VCaP (cell line): Measurements from ENCODE around the gene MYLIP.

ENCODE experiments used
- H3K27ac ChIP-seq: fragments of 450-650 bp; 2 replicates; pipeline ENCODE4 v1.5.1; 2017
- TF ChIP-seq, protein P1 (sequence below): fragments of 450-650 bp; conservative IDR thresholded peaks from 2 replicates; pipeline ENCODE4 v1.5.1; 2017; ENCODE audit warnings: mild to moderate bottlenecking, moderate library complexity

Gene MYLIP

DNA sequence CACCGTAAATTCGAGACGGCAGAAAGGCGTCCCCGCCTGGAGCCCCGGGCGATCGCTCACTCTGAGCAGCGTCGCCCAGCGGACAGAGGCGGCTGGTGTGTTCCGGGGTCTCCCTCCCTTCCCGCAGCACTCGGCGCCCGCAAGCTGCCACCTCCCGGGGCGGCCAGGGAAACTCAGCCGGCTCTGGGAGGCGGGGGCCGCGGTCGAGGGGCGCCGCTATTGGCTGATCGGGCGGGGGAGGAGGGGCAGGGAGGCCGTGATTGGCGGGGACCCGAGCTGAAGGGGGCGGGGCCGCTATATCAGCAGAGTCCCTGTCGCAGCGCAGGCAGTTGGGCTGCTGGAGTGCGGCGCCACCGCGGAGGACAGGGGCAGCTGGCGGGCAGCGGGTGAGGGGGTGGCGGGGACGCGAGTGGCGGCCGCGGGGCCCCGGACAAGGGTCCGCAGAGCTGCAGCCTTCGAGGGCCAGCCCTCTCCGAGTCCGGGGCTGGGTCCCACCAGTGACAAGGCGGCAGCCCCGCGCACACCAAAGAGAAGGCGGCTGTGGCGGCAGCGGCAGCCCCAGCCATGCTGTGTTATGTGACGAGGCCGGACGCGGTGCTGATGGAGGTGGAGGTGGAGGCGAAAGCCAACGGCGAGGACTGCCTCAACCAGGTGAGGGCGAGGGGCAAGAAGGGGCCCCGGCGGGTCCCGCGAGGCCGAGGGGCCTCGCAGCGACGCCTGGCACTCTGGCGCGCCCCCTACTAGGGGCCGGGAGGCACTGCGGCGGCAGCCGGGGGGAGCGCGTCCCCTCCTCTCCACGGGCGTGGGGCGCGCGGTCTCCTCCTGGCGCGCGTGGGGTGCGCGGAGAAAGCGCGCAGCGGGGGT, at the start of gene MYLIP:
Gene MYLIP, plus strand, starts transcription at position 328 of the 864 bp plus-strand sequence. Its CDS starts 237 bp downstream, at position 565.
- TF ChIP-seq, protein P1, sequence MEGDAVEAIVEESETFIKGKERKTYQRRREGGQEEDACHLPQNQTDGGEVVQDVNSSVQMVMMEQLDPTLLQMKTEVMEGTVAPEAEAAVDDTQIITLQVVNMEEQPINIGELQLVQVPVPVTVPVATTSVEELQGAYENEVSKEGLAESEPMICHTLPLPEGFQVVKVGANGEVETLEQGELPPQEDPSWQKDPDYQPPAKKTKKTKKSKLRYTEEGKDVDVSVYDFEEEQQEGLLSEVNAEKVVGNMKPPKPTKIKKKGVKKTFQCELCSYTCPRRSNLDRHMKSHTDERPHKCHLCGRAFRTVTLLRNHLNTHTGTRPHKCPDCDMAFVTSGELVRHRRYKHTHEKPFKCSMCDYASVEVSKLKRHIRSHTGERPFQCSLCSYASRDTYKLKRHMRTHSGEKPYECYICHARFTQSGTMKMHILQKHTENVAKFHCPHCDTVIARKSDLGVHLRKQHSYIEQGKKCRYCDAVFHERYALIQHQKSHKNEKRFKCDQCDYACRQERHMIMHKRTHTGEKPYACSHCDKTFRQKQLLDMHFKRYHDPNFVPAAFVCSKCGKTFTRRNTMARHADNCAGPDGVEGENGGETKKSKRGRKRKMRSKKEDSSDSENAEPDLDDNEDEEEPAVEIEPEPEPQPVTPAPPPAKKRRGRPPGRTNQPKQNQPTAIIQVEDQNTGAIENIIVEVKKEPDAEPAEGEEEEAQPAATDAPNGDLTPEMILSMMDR, result peak; percentile 53
- H3K27ac ChIP-seq, result peak within 1 kb of the TSS; percentile 61

DNA sequence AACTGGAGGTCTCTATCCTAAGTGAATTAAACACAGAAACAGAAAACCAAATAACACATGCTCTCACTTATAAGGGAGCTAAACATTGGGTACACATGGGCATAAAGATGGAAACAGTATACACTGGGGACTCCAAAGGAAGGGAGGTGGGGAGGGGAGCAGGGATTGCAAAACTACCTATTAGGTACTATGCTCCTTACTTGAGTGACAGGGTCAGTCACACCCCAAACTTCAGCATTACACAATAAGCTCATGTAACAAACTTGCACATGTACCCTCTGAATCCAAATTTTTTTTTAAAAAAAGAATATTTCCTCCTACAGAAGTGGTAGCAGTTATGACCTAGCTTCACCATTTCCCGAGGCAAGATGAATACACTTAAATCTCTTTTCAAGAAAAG, 49.5 kb upstream of the MYLIP start:
- TF ChIP-seq, protein P1, result no peak
- no peak overlapping the region for H3K27ac ChIP-seq

DNA sequence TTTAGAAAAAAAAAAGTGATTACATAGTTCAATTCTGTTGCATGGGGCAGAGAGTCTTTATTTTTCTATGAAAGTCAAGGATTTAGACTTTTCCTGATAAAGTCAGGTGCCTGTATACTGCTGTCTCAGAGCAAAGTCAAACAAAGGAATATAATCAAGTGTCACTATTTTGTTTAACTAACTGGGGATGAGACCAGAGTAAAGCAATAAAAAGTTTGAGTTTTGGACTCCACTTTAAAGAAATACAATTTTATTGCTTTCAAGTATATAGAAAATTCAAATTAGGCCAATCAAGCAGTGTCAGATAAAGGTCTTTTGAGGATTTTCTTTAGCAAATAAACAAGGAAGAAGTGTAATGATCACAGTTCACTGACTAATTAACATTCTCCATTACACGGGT, 48.7 kb upstream of the MYLIP start:
- TF ChIP-seq, protein P1, result no peak
- H3K27ac ChIP-seq, result no peak overlapping the region

DNA sequence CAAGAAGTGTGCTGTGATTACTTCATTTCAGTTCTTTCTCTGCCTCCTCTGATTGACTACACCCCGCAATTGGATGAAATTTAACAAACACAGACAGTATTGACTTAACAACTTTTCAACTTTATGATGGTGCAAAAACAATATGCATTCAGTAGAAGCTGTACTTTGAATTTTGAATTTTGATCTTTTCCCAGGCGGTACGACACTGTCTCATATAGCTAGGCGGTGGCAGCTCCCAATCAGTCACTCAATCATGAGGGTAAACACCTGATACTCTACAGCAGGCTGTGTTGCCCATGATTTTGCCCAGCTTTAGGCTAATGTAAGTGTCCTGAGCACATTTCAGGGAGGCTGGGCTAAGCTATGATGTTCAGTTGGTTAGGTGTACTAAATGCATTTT, 47.6 kb upstream of the MYLIP start:
- H3K27ac ChIP-seq, result no peak overlapping the region
- TF ChIP-seq, protein P1, result no peak

DNA sequence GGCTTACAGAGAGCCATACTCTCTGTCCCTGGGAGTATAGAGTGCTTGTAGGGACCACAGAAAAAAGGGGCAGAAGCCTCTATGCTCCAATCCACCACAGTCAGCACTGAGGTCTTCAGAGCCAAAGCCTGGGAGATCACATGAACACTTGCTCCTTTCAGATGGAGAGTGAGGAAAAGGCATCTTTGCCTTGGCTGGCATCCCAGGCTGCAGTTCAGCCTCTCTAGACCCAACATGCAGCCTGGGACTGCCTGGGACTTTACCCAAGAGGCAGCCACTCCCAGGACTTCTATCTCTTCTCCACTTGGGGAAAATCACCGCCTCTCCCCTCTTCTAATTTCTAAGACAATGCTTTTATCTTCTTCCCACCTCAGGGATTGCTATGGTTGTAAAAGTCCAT, 46.5 kb upstream of the MYLIP start:
- no peak overlapping the region for H3K27ac ChIP-seq
- TF ChIP-seq, protein P1, result no peak

DNA sequence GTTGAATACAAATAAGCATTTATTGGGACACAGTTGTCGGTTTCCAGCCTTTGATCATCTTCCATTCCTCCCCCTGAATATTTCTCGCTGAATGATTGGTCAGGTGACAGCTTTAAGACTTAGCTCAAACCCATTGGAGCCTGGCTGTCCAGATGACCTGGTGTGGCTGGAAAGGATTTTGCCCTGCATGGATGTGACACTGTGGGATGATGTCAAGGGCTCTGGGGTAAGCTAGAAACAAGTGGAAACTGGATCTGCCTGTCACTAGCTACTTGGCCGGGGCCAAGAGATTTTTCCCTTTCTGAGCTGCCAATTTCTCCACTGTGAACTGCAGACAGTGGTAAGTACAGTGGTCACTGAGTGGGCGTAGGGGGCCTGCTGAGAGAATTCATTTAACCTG, 41.9 kb upstream of the MYLIP start:
- TF ChIP-seq, protein P1, result no peak
- no peak overlapping the region for H3K27ac ChIP-seq

DNA sequence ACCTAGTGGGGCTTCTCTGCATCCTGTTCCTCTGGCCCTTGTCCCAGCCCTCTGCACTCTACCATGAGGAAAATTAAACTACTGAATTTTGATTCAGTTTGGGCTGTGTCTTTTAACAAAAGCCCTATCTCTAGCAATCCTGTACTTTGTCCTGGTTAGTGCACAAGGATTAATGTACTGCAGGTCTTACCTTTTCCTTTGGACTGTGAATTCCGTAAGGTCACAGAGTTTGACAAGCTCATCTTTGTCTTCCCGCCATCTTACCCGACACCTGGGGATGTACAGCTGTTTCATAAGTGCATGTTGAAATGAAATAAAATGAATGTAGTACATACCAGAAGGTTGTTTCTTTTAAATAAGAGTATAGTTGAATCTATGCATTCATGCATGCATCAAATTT, 41.5 kb upstream of the MYLIP start:
- no peak overlapping the region for H3K27ac ChIP-seq
- TF ChIP-seq, protein P1, result no peak
